ENCODE data around the gene KANSL3. TPM values are rescaled to one million over a fixed set of nuclear protein-coding genes. Genes with fewer than 3 reads are reported as not detected.
A peak's percentile ranks its signal among the peaks of the same experiment; 100 is the strongest.

The KANSL3 gene
- total and polyA plus RNA-seq, 2 experiments from 2014 or later, result 15.0 to 23.9 TPM

DNA sequence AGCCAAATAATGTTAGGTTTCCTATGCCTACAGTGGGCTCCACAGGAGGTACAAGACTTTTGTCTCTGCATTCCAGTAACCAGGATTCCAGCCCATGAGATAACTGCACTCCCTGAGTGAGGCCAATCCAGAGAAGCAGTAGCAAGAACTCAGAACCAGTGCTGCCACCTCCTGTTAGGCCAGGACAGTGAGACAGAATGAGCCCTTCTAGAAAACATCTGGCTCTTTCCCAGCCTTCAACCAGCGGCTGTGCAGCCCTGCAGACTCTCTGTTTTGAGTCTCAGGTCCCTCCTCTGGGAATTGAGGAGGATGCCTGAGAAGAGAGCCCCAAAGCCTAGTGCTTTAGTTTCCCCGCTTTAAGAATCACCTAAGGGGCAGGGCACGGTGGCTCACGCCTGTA is 57.3 kb downstream of the KANSL3 start:
- H3K9me3 ChIP-seq (ENCODE audit: low read depth), result no peaks in the 10 kb centered on the region
- H3K4me2 ChIP-seq (ENCODE audit: unreplicated experiment), result no peak overlapping the region
- peaks cover 4% of the 10 kb centered on the region; the same call in 1 of the 2 replicates for H3K36me3 ChIP-seq (ENCODE audit: low read depth)
- no peaks in the 10 kb centered on the region for H3K27me3 ChIP-seq (replicated peaks; ENCODE audit: insufficient read depth)
- H2AFZ ChIP-seq, result no peak overlapping the region
- WGBS, 2 experiments (ENCODE audit: low coverage in 1 of 2, low lambda C conversion rate in 2 of 2, missing lambda C conversion rate in 2 of 2), result 77 to 79% methylated on average over 4 of the region's 4 CpGs
- H3K79me2 ChIP-seq (ENCODE audit: insufficient read depth), result no peaks in the 10 kb centered on the region
- no peak overlapping the region for H3K9ac ChIP-seq
- DNase-seq, result peak; percentile 26
- no peaks in the 10 kb centered on the region for H3F3A ChIP-seq (ENCODE audit: insufficient read depth)
- in situ Hi-C loops (cut with MboI), result no loop called here
- no peak overlapping the region for H3K27ac ChIP-seq
- no peak overlapping the region for H3K4me3 ChIP-seq
- H4K20me1 ChIP-seq (ENCODE audit: insufficient read depth), result no peaks in the 10 kb centered on the region
- no peaks in the 10 kb centered on the region for H3K9me2 ChIP-seq (ENCODE audit: insufficient read depth)
- H3K4me1 ChIP-seq (ENCODE audit: insufficient read depth), result no peaks in the 10 kb centered on the region
- no peak for TF ChIP-seq EZH2 (IDR thresholded peaks at IDR 0.05; ENCODE audit: insufficient read depth, poor library complexity, severe bottlenecking)
- no peak for TF ChIP-seq EZH2phosphoT487 (IDR thresholded peaks at IDR 0.05; ENCODE audit: insufficient read depth, low read depth)

DNA sequence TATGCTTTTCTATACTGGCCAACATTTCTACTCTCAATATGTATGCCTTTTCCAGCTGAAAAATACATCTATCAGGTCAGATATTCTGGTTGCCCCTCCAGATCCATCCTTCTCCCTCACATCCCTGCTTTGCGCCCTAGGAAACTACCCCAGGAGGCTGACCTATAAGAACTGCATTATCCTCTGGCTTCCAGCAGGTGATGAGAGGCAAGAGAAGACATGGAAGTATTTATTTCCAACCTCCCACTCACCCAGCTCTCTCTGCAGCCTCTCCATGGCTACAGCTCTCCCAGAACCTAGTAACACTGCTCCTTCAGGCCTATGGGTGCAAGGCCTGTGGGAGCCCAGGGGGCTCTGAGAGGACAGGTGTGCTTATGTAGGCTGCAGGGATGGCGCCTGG is 58.7 kb downstream of the KANSL3 start:
- H3K4me3 ChIP-seq, result no peak overlapping the region
- TF ChIP-seq EZH2 (IDR thresholded peaks at IDR 0.05; ENCODE audit: insufficient read depth, poor library complexity, severe bottlenecking), result no peak
- no peak for TF ChIP-seq EZH2phosphoT487 (IDR thresholded peaks at IDR 0.05; ENCODE audit: insufficient read depth, low read depth)
- no peaks in the 10 kb centered on the region for H3K4me1 ChIP-seq (ENCODE audit: insufficient read depth)
- H3F3A ChIP-seq (ENCODE audit: insufficient read depth), result no peaks in the 10 kb centered on the region
- H3K27ac ChIP-seq, result no peak overlapping the region
- WGBS, 2 experiments (ENCODE audit: low coverage in 1 of 2, low lambda C conversion rate in 2 of 2, missing lambda C conversion rate in 2 of 2), result 94 to 98% methylated on average over 2 of the region's 2 CpGs
- H3K79me2 ChIP-seq (ENCODE audit: insufficient read depth), result no peaks in the 10 kb centered on the region
- H3K9me3 ChIP-seq (ENCODE audit: low read depth), result no peaks in the 10 kb centered on the region
- peaks cover 4% of the 10 kb centered on the region; the same call in 1 of the 2 replicates for H3K36me3 ChIP-seq (ENCODE audit: low read depth)
- H4K20me1 ChIP-seq (ENCODE audit: insufficient read depth), result no peaks in the 10 kb centered on the region
- no peak overlapping the region for H3K4me2 ChIP-seq (ENCODE audit: unreplicated experiment)
- H3K27me3 ChIP-seq (replicated peaks; ENCODE audit: insufficient read depth), result no peaks in the 10 kb centered on the region
- in situ Hi-C loops (cut with MboI), result no loop called here
- DNase-seq, result no peak
- H3K9me2 ChIP-seq (ENCODE audit: insufficient read depth), result no peaks in the 10 kb centered on the region
- no peak overlapping the region for H2AFZ ChIP-seq
- no peak overlapping the region for H3K9ac ChIP-seq

DNA sequence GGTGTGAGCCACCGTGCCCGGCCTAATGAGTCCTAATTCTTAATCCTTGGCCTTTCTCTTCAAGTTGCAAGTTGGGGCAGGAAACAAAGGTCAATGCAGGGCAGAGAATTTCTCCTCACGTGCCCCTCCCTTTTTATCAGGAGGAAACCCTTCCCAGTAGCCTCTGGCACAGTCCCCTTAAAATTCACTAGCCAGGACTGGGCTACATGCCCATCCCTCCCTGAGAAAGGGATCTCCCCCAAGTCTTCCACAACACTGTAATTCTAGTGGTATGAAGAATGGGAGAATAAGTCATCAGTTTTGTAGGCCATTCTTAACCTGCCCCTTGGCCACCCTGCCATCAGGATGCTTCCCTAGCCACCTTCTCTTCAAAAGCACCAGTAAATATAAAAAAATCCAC is 59.4 kb downstream of the KANSL3 start:
- Histone ChIP-seq H4K20me1 (ENCODE audit: insufficient read depth) (no peaks in the 10 kb centered on the region), H3K36me3 (ENCODE audit: low read depth) (peaks cover 3% of the 10 kb centered on the region; the same call in 1 of the 2 replicates), H3K9ac (no peak overlapping the region), H2AFZ (no peak overlapping the region), H3K79me2 (ENCODE audit: insufficient read depth) (no peaks in the 10 kb centered on the region), H3K27ac (no peak overlapping the region), H3F3A (ENCODE audit: insufficient read depth) (no peaks in the 10 kb centered on the region), H3K27me3 (replicated peaks; ENCODE audit: insufficient read depth) (no peaks in the 10 kb centered on the region), H3K9me2 (ENCODE audit: insufficient read depth) (no peaks in the 10 kb centered on the region), H3K4me2 (ENCODE audit: unreplicated experiment) (no peak overlapping the region), H3K4me1 (ENCODE audit: insufficient read depth) (no peaks in the 10 kb centered on the region), H3K4me3 (no peak overlapping the region), H3K9me3 (ENCODE audit: low read depth) (no peaks in the 10 kb centered on the region)
- DNase-seq, result no peak
- no peak for TF ChIP-seq EZH2phosphoT487 (IDR thresholded peaks at IDR 0.05; ENCODE audit: insufficient read depth, low read depth)
- TF ChIP-seq EZH2 (IDR thresholded peaks at IDR 0.05; ENCODE audit: insufficient read depth, poor library complexity, severe bottlenecking), result no peak
- in situ Hi-C loops (cut with MboI), result no loop called here
- WGBS, 2 experiments (ENCODE audit: low coverage in 1 of 2, low lambda C conversion rate in 2 of 2, missing lambda C conversion rate in 2 of 2), result 73 to 93% methylated on average over 3 of the region's 3 CpGs

DNA sequence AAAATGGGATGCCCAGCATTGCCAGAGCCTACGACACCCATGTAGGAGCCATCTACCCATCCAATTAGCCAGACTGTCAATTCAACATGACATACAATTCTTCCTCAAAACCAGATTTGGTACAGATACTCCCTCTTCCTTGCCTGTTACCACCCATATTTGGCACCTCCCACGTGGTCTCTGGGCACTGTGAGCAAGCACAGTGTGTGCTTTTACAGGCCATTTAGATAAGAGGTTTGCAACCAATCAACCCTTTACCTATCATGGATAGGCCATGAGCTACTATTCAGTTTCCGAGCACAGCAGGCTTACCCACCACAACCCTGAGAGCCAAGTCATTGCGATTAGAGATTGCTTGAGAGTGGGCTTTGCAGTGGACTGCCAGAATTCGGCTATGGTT is 60.6 kb downstream of the KANSL3 start:
- Histone ChIP-seq H3K27me3 (replicated peaks; ENCODE audit: insufficient read depth) (no peaks in the 10 kb centered on the region), H3K9me3 (ENCODE audit: low read depth) (no peaks in the 10 kb centered on the region), H3K36me3 (ENCODE audit: low read depth) (no peaks in the 10 kb centered on the region), H2AFZ (no peak overlapping the region), H3K4me1 (ENCODE audit: insufficient read depth) (no peaks in the 10 kb centered on the region), H3F3A (ENCODE audit: insufficient read depth) (no peaks in the 10 kb centered on the region), H3K9ac (no peak overlapping the region), H3K27ac (no peak overlapping the region), H3K9me2 (ENCODE audit: insufficient read depth) (no peaks in the 10 kb centered on the region), H3K4me3 (no peak overlapping the region), H3K4me2 (ENCODE audit: unreplicated experiment) (no peak overlapping the region), H4K20me1 (ENCODE audit: insufficient read depth) (no peaks in the 10 kb centered on the region), H3K79me2 (ENCODE audit: insufficient read depth) (no peaks in the 10 kb centered on the region)
- no peak for DNase-seq
- no peak for TF ChIP-seq EZH2phosphoT487 (IDR thresholded peaks at IDR 0.05; ENCODE audit: insufficient read depth, low read depth)
- TF ChIP-seq EZH2 (IDR thresholded peaks at IDR 0.05; ENCODE audit: insufficient read depth, poor library complexity, severe bottlenecking), result no peak
- in situ Hi-C loops (cut with MboI), result no loop called here
- WGBS, 2 experiments (ENCODE audit: low coverage in 1 of 2, low lambda C conversion rate in 2 of 2, missing lambda C conversion rate in 2 of 2), result 85 to 88% methylated on average over 5 of the region's 5 CpGs
